DND-41 (cell line): ENCODE data around the gene DPH6.

Experiments
- ATAC-seq: fragments of 200-7000 bp; cut with Tn5 transposase; 3 replicates; pipeline ENCODE4 v1.9.1; 2021; ENCODE audit warnings: low read depth; ENCODE audit not compliant: insufficient read depth
- DNase-seq: peaks from one replicate; pipeline ENCODE4 v3.0.0-alpha.2; 2020
- H2AFZ ChIP-seq: 2 replicates; pipeline ENCODE4 v1.6.0; 2012; ENCODE audit warnings: low read depth, low read length
- H3K27ac ChIP-seq: 2 replicates; pipeline ENCODE4 v1.5.1; 2012; ENCODE audit warnings: low read length, inconsistent platforms
- H3K27me3 ChIP-seq: fragments of 200-600 bp; sonication (generic); 2 replicates; pipeline ENCODE4 v1.6.0; 2012; ENCODE audit warnings: low read length, mild to moderate bottlenecking, inconsistent platforms; ENCODE audit not compliant: insufficient read depth, poor library complexity
- H3K36me3 ChIP-seq: 2 replicates; pipeline ENCODE4 v1.5.1; 2012; ENCODE audit warnings: low read length, inconsistent platforms; ENCODE audit not compliant: insufficient read depth
- H3K4me1 ChIP-seq: 2 replicates; pipeline ENCODE4 v1.5.1; 2012; ENCODE audit warnings: mild to moderate bottlenecking, low read length; ENCODE audit not compliant: insufficient read depth
- H3K4me2 ChIP-seq: 2 replicates; pipeline ENCODE4 v1.6.0; 2012; ENCODE audit warnings: mild to moderate bottlenecking, moderate library complexity, low read length, inconsistent platforms; ENCODE audit not compliant: insufficient read depth
- H3K4me3 ChIP-seq, 2 experiments: fragments of 200-600 bp in 1 of 2; shearing (Covaris generic) in 1 of 2; 2 replicates each; pipeline ENCODE4 v1.5.1; 2012 to 2016; ENCODE audit warnings: inconsistent platforms in 2 of 2, low read length in 2 of 2, mild to moderate bottlenecking in 2 of 2, low read depth in 1 of 2, moderate library complexity in 1 of 2
- H3K79me2 ChIP-seq: 2 replicates; pipeline ENCODE4 v1.6.0; 2012; ENCODE audit warnings: low read length, inconsistent platforms; ENCODE audit not compliant: insufficient read depth
- H3K9ac ChIP-seq: 2 replicates; pipeline ENCODE4 v1.6.0; 2012; ENCODE audit warnings: low read depth, mild to moderate bottlenecking, inconsistent platforms, low read length, moderate library complexity
- H3K9me3 ChIP-seq: 2 replicates; pipeline ENCODE4 v1.5.1; 2012; ENCODE audit warnings: low read length, moderate library complexity, mild to moderate bottlenecking, inconsistent platforms; ENCODE audit not compliant: insufficient read depth, severe bottlenecking
- H4K20me1 ChIP-seq: 2 replicates; pipeline ENCODE4 v1.6.0; 2012; ENCODE audit warnings: low read length; ENCODE audit not compliant: insufficient read depth
- CTCF ChIP-seq: IDR thresholded peaks from 2 replicates; pipeline ENCODE4 v1.5.1; 2012; ENCODE audit warnings: borderline replicate concordance, low read length, moderate library complexity, mild to moderate bottlenecking; ENCODE audit not compliant: poor library complexity, severe bottlenecking; ENCODE audit errors: extremely low read depth
- EZH2 ChIP-seq: IDR thresholded peaks from 3 replicates; pipeline ENCODE4 v1.6.1; 2012; ENCODE audit warnings: borderline replicate concordance, low read depth, mild to moderate bottlenecking, moderate library complexity, low read length, inconsistent platforms; ENCODE audit not compliant: severe bottlenecking

Gene DPH6

GRCh38 chr15:35495080-35495479 lies 50.9 kb downstream of the DPH6 start:
- H3K9ac ChIP-seq = no peak overlapping the region
- no peaks in the 10 kb centered on the region for H3K9me3 ChIP-seq
- no peak overlapping the region for H3K4me2 ChIP-seq
- no peaks in the 10 kb centered on the region for H3K79me2 ChIP-seq
- no peak for ATAC-seq
- H3K27me3 ChIP-seq = no peaks in the 10 kb centered on the region
- DNase-seq = no peak
- H4K20me1 ChIP-seq = no peaks in the 10 kb centered on the region
- H2AFZ ChIP-seq = no peak overlapping the region
- H3K4me3 ChIP-seq = no peak overlapping the region
- TF ChIP-seq CTCF (no peak), EZH2 (no peak)
- H3K27ac ChIP-seq = no peak overlapping the region
- H3K4me1 ChIP-seq = no peaks in the 10 kb centered on the region
- H3K36me3 ChIP-seq = no peaks in the 10 kb centered on the region

- Histone ChIP-seq H3K4me3 (no peak overlapping the region), H2AFZ (no peak overlapping the region), H3K79me2 (no peaks in the 10 kb centered on the region), H3K27ac (no peak overlapping the region), H3K9ac (no peak overlapping the region), H3K4me1 (no peaks in the 10 kb centered on the region), H4K20me1 (no peaks in the 10 kb centered on the region), H3K4me2 (no peak overlapping the region), H3K36me3 (peaks cover 2% of the 10 kb centered on the region; the same call in 1 of the 2 replicates), H3K9me3 (peaks cover under 1% of the 10 kb centered on the region), H3K27me3 (no peaks in the 10 kb centered on the region)
- no peak for ATAC-seq
- no peak for TF ChIP-seq CTCF
- no peak for TF ChIP-seq EZH2
- DNase-seq = no peak
Observed at GRCh38 chr15:35491999-35492398, 54.0 kb downstream of the DPH6 start.

GRCh38 chr15:35491173-35491572 lies 54.8 kb downstream of the DPH6 start:
- H3K27ac ChIP-seq = no peak overlapping the region
- H3K9me3 ChIP-seq = peaks cover 5% of the 10 kb centered on the region
- H4K20me1 ChIP-seq = no peaks in the 10 kb centered on the region
- no peaks in the 10 kb centered on the region for H3K79me2 ChIP-seq
- no peak overlapping the region for H2AFZ ChIP-seq
- no peak overlapping the region for H3K4me2 ChIP-seq
- no peak for DNase-seq
- H3K4me3 ChIP-seq = no peak overlapping the region
- no peak for ATAC-seq
- peaks cover 2% of the 10 kb centered on the region; the same call in 1 of the 2 replicates for H3K36me3 ChIP-seq
- TF ChIP-seq EZH2 = no peak
- TF ChIP-seq CTCF = no peak
- H3K27me3 ChIP-seq = no peaks in the 10 kb centered on the region
- no peaks in the 10 kb centered on the region for H3K4me1 ChIP-seq
- H3K9ac ChIP-seq = no peak overlapping the region

- Histone ChIP-seq H3K4me3 (no peak overlapping the region), H2AFZ (no peak overlapping the region), H3K27me3 (no peaks in the 10 kb centered on the region), H4K20me1 (no peaks in the 10 kb centered on the region), H3K9ac (no peak overlapping the region), H3K9me3 (peaks cover 5% of the 10 kb centered on the region), H3K4me1 (no peaks in the 10 kb centered on the region), H3K27ac (no peak overlapping the region), H3K4me2 (no peak overlapping the region), H3K36me3 (peaks cover 2% of the 10 kb centered on the region; the same call in 1 of the 2 replicates), H3K79me2 (no peaks in the 10 kb centered on the region)
- DNase-seq (no peak), ATAC-seq (no peak)
- TF ChIP-seq CTCF (no peak), EZH2 (no peak)
Observed at GRCh38 chr15:35490511-35490910, 55.5 kb downstream of the DPH6 start.
